ENCODE data around the gene LRRN1.

GRCh38 chr3:3853544-3853943 lies 54.3 kb downstream of the LRRN1 start:
- TF ChIP-seq CTCF (IDR thresholded peaks at IDR 0.05; ENCODE audit: low read length) (no peak), EZH2 (optimal IDR thresholded peaks at IDR 0.05; ENCODE audit: low read depth, low read length) (no peak), EZH2phosphoT487 (IDR thresholded peaks at IDR 0.05; ENCODE audit: low read length) (no peak)

Data from MM.1S (cell line).